ENCODE measurements around the gene PARP1. TPM values are rescaled to one million over a fixed set of nuclear protein-coding genes. Genes with fewer than 3 reads are reported as not detected.
A peak's percentile ranks its signal among the peaks of the same experiment; 100 is the strongest.

Gene PARP1
- total RNA-seq, 2 experiments from 2014 or later, result 237 to 242 TPM

DNA sequence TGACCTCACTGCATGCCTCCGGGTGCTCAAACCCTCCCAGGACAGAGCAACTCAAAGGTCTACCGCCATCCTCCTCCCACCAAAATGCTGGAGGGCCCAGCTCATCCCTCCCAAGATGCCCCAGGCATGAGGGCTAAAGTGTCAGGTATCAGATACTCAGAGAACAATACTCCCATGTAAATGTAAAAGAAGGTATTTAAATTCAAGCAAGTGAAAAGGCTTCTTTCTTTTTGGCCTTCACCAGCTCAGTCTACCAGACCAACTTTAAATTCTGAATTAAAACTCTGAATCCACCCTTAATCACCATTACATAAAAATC, 3.0 kb downstream of the PARP1 start:
- CTCF ChIA-PET, result interaction anchor here (0.7 kb wide), 1 partner anchor 239 kb away, joined by 3 read pairs; no protein-coding TSS in a partner anchor

DNA sequence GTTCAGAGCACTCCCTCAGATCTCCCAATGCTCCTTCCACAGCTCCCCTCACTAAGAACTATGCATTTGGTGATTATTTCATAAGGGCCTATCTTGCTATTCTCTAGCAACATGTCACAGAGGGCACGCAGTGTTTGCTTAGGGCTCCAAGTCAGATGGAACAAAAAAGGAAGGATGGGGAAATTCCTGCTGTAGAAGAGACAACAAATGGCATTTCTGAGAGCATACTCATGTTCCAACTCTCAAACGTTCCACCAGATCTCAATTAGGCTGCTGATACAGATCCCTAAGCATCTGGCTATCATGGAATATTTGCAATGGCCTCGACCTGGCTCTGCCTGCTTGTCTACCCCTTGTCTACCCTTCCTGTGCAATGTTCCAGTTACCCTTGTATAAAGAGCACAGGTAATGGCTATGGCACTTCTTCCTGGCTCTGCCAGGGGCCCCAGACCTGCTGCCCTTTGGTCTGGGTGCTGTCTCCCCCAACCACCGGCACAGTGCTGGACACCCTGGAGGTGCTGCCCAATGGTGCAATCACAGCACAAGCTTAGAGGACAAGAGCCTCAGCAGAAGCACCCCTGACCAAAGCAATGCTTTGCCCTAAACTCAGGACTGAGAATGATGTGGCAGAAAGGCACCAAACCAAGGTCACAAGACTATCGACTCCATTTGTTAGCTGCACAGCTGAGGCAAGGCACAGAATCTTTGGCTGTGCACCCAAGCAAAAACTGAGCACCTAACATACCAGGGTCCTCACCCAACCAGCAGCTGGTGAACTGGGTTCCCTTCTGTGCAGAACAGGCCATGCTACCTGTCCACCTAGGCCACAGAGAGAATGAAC, 3.6 kb downstream of the PARP1 start:
- ChIA-PET POLR2A (interaction anchor here (0.6 to 1.1 kb wide), 4 partner anchors 67 to 550 kb away, joined by 3 to 7 read pairs (median 4); no protein-coding TSS in a partner anchor), CTCF (interaction anchor here (0.7 to 1.0 kb wide), 3 partner anchors 14 to 238 kb away, joined by 3 to 5 read pairs (median 3); no protein-coding TSS in a partner anchor)
- ATAC-seq, result no peak
- intact Hi-C loops (cut with DNase I, micrococcal nuclease), result loop anchor here in 1 of 2 experiments (10.0 kb wide), 1 partner anchor 1761 kb away; the partner anchor contains the start of gene IBA57
- Mint-ChIP-seq H3K4me3 (peak overlapping the region; percentile 88), H3K4me1 (peaks cover 62% of the 10 kb centered on the region), H3K27ac (no peak overlapping the region), H3K36me3 (ENCODE audit: low read depth) (peaks cover 39% of the 10 kb centered on the region), H3K27me3 (no peaks in the 10 kb centered on the region), H3K9me3 (ENCODE audit: low read depth) (no peaks in the 10 kb centered on the region)
- DNase-seq, result no peak

More for the DNA sequence above, 3.0 kb downstream of the PARP1 start:
- no peaks in the 10 kb centered on the region for H3K27me3 Mint-ChIP-seq
- H3K4me1 Mint-ChIP-seq, result peaks cover 59% of the 10 kb centered on the region
- no peaks in the 10 kb centered on the region for H3K9me3 Mint-ChIP-seq (ENCODE audit: low read depth)
- H3K27ac Mint-ChIP-seq, result peak overlapping the region; percentile 67
- H3K4me3 Mint-ChIP-seq, result peak overlapping the region; percentile 88
- H3K36me3 Mint-ChIP-seq (ENCODE audit: low read depth), result peaks cover 33% of the 10 kb centered on the region
- POLR2A ChIA-PET, result interaction anchor here (0.6 to 0.7 kb wide), 3 partner anchors 204 to 550 kb away, joined by 3 to 7 read pairs (median 5); no protein-coding TSS in a partner anchor
- ATAC-seq (no peak), DNase-seq (no peak)
- intact Hi-C loops (cut with DNase I, micrococcal nuclease), result loop anchor here (5.0 to 10.0 kb wide), 8 partner anchors 218 to 1760 kb away; partner anchors contain the start of genes ACBD3 (in 1 of the 2), C1orf35 (in 1 of the 2), H3-3A (in 1 of the 2) and IBA57 (in 1 of the 2)

DNA sequence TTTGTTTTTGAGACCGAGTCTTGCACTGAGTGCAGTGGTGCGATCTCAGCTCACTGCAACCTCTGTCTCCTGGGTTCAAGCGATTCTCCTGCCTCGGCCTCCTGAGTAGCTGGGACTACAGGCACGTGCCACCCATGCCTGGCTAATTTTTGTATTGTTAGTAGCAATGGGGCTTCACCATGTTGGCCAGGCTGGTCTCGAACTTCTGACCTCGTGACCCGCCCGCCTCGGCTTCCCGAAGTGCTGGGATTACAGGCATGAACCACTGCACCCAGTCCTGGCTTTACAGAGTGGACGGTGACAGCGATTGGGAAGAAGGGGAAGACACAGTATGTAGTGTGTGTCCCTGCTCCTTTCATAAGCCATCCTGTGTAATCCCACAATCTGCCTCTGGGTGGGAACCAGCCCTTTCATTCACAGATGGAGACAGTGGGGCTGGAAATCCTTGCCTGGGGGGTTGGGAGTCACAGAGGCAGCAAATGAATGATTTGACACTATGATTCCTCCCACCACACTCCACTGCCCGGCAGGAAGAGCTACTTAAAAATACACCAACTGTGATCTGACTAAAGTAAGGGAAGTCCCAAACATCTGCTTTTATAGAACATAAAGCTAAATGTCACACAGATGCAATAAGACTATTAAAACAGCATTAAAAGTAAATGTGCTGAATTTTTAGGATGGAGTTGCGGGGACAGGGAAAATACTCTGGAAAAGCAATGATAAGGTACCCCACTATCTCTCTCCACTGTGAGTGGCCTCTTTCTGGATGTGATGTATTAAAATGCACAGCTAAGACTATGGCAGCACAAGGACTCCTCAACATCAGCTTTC, 4.5 kb downstream of the PARP1 start:
- no peak overlapping the region for H3K27ac Mint-ChIP-seq
- H3K27me3 Mint-ChIP-seq, result no peaks in the 10 kb centered on the region
- DNase-seq (peak; percentile 29), ATAC-seq (no peak)
- no peak overlapping the region for H3K4me3 Mint-ChIP-seq
- peaks cover 44% of the 10 kb centered on the region for H3K36me3 Mint-ChIP-seq (ENCODE audit: low read depth)
- POLR2A ChIA-PET, result interaction anchor here (1.1 kb wide), 1 partner anchor 66 kb away, joined by 4 read pairs; no protein-coding TSS in a partner anchor
- CTCF ChIA-PET, result interaction anchor here (0.7 to 1.0 kb wide), 3 partner anchors 13 to 284 kb away, joined by 3 to 5 read pairs (median 3); no protein-coding TSS in a partner anchor
- intact Hi-C loops (cut with DNase I, micrococcal nuclease), result loop anchor here in 1 of 2 experiments (10.0 kb wide), 1 partner anchor 1761 kb away; the partner anchor contains the start of gene IBA57
- H3K9me3 Mint-ChIP-seq (ENCODE audit: low read depth), result no peaks in the 10 kb centered on the region
- peaks cover 57% of the 10 kb centered on the region for H3K4me1 Mint-ChIP-seq

DNA sequence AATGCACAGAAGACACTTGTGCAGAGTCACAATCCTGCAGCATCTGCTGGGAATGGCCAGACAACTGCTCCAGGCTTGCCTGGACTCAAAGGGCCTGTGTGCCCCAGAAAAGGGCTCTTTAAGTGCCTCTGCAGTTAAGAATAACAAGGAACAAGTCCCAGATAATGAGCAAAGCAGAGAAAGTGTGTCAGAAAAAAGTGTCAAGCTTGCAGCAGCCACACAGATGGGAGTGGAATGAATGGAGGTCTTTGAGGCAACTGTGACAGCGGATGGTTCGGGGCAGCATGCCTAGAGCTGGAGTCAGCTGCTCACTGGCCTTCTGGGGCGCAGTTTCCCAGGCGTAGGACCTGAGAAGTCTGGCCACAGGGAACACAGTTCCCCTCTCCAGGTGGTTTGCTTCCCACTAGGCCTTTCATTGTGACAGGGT, 5.1 kb downstream of the PARP1 start:
- POLR2A ChIA-PET, result interaction anchor here (1.1 kb wide), 1 partner anchor 65 kb away, joined by 4 read pairs; no protein-coding TSS in a partner anchor
- peaks cover 50% of the 10 kb centered on the region for H3K36me3 Mint-ChIP-seq (ENCODE audit: low read depth)
- H3K27ac Mint-ChIP-seq, result no peak overlapping the region
- intact Hi-C loops (cut with DNase I, micrococcal nuclease), result loop anchor here in 1 of 2 experiments (10.0 kb wide), 1 partner anchor 1762 kb away; the partner anchor contains the start of gene IBA57
- H3K4me1 Mint-ChIP-seq, result peaks cover 58% of the 10 kb centered on the region
- ATAC-seq, result no peak
- CTCF ChIA-PET, result interaction anchor here (0.6 to 0.8 kb wide), 2 partner anchors 216 to 285 kb away, joined by 3 to 4 read pairs; no protein-coding TSS in a partner anchor
- no peak for DNase-seq
- H3K9me3 Mint-ChIP-seq (ENCODE audit: low read depth), result no peaks in the 10 kb centered on the region
- H3K27me3 Mint-ChIP-seq, result no peaks in the 10 kb centered on the region
- no peak overlapping the region for H3K4me3 Mint-ChIP-seq

DNA sequence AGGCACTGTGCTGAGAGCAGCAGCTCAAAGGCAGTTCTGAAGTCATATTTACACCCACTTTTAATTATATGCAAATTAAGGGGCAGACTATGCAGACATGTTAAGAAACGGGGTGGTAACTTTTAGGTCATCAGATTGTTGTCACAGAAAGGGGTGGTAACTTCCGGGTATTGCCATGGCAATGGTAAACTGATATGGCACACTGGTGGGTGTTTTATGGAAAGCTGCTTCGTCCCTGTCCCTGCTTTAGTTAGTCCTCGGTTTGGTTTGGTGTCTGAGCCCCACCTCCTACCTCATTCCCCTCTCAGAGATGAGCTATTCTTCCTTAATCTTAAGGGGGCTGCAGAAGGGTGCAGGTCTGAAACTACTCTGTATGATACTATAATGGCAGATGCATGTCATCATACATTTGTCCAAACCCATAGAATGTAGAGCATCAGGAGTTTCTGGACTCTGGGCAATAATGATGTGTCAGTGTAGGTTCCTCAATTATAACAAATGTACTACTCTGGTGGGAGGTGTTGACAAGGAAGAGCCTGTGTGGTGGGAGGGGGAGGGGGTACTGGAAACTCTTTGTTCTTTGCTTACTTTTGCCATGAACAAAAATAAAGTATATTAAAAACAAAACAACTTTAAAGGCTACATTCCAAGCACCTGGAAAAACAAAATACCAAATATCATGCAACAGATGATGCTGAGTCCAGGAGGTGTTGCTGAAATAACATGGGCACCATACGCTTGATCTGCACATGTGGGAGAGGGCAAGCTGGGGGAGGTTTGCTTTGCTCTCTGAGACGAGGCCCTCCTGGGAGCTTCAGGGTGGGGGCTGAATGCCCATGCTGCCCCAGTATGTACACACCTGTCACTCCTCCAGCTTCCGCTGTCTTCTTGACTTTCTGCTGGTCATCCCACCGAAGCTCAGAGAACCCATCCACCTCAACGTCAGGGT, 6.3 kb downstream of the PARP1 start:
- intact Hi-C loops (cut with DNase I, micrococcal nuclease), result loop anchor here in 1 of 2 experiments (10.0 kb wide), 1 partner anchor 1763 kb away; the partner anchor contains the start of gene IBA57
- no peak for DNase-seq
- Mint-ChIP-seq H3K4me3 (no peak overlapping the region), H3K27me3 (no peaks in the 10 kb centered on the region), H3K27ac (no peak overlapping the region), H3K36me3 (ENCODE audit: low read depth) (peaks cover 58% of the 10 kb centered on the region), H3K4me1 (peaks cover 61% of the 10 kb centered on the region), H3K9me3 (ENCODE audit: low read depth) (no peaks in the 10 kb centered on the region)
- no peak for ATAC-seq
- POLR2A ChIA-PET, result interaction anchor here (0.6 kb wide), 1 partner anchor 461 kb away, joined by 3 read pairs; no protein-coding TSS in a partner anchor
- CTCF ChIA-PET, result no interaction called here

DNA sequence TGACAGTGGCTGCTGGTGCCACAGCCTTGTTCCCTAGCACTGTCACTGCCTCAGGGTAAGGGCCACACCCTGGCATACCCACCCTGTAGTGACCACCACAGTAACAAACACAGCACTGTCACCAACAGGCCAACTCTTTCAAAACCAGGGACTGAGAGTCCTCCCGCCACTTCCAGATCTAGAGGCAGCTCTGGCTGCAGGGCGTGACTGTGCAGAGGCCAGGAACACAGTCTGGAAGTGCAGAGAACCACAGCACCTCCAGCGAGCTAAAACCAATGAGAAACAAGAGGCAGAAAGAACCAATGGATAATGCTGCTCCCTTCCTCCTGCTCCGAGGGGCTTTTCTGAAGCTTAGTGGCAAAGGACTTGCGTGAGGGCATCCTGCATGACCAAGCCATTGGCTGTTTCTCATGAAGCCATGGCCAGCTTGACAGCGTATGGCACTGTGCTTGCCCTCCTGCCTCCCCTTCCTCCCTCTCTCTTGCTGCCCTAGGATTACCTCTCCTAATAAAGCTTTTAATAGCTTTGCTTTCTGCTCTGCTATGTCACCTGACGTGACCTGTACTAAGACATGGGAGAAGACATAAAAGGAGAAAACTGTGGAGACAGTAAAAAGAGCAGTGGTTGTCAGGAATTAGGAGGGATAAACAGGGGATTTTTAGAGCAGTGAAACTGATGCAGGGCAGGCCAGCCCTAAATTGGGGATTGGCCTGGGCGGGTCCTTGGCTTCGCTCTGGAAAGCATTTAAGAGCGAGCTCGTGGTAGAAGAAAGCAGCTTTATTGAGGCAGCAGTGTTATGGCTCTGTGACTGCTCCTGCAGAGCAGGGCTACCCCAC, 7.2 kb downstream of the PARP1 start:
- H3K4me1 Mint-ChIP-seq, result peaks cover 57% of the 10 kb centered on the region
- CTCF ChIA-PET, result interaction anchor here (0.8 kb wide), 1 partner anchor 44 kb away, joined by 3 read pairs; no protein-coding TSS in a partner anchor
- ATAC-seq, result no peak

DNA sequence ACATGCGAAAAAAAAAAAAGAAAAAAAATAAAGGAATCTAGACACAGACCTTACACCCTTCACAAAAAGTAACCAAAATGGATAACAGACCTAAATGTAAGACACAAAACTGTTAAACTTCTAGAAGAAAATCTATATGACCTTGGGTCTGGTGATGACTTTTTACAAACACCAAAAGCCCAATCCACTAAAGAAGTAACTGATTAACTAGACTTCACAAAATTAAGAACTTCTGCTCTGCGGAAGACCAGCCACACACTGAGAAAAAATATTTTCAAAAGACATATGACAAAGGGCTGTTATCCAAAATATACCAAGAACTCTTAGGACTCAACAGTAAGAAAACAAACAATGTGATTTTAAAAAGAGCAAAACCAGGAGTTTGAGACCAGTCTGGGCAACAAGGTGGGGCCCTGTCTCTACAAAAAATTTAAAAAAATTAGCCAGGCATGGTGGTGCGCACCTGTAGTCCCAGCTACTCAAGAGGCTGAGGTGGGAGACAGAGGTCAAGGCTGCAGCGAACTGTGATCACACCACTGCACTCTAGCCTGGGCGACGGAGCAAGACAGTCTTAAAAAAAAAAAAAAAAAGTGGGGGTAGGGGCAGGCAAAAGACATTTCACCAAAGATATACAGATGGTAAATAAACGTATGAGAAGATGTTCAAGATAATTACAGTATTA, 9.8 kb downstream of the PARP1 start:
- intact Hi-C loops (cut with DNase I, micrococcal nuclease), result no loop called here
- Mint-ChIP-seq H3K27me3 (no peaks in the 10 kb centered on the region), H3K27ac (no peak overlapping the region), H3K36me3 (ENCODE audit: low read depth) (peaks cover 64% of the 10 kb centered on the region), H3K4me3 (no peak overlapping the region), H3K9me3 (ENCODE audit: low read depth) (no peaks in the 10 kb centered on the region), H3K4me1 (peaks cover 37% of the 10 kb centered on the region)
- DNase-seq, result no peak
- ATAC-seq, result no peak
- ChIA-PET CTCF (interaction anchor here (0.6 to 1.2 kb wide), 4 partner anchors 10 to 922 kb away, joined by 3 to 6 read pairs (median 4); partner anchors contain the start of gene PARP1), POLR2A (interaction anchor here (0.6 kb wide), 1 partner anchor 294 kb away, joined by 4 read pairs; no protein-coding TSS in a partner anchor)

More for the DNA sequence above, 7.2 kb downstream of the PARP1 start:
- Mint-ChIP-seq H3K4me3 (no peak overlapping the region), H3K27ac (no peak overlapping the region), H3K36me3 (ENCODE audit: low read depth) (peaks cover 53% of the 10 kb centered on the region), H3K27me3 (no peaks in the 10 kb centered on the region), H3K9me3 (ENCODE audit: low read depth) (no peaks in the 10 kb centered on the region)
- no peak for DNase-seq
- intact Hi-C loops (cut with DNase I, micrococcal nuclease), result loop anchor here in 1 of 2 experiments (10.0 kb wide), 1 partner anchor 1764 kb away; the partner anchor contains the start of gene IBA57
- POLR2A ChIA-PET, result interaction anchor here (0.6 kb wide), 1 partner anchor 462 kb away, joined by 3 read pairs; no protein-coding TSS in a partner anchor

DNA sequence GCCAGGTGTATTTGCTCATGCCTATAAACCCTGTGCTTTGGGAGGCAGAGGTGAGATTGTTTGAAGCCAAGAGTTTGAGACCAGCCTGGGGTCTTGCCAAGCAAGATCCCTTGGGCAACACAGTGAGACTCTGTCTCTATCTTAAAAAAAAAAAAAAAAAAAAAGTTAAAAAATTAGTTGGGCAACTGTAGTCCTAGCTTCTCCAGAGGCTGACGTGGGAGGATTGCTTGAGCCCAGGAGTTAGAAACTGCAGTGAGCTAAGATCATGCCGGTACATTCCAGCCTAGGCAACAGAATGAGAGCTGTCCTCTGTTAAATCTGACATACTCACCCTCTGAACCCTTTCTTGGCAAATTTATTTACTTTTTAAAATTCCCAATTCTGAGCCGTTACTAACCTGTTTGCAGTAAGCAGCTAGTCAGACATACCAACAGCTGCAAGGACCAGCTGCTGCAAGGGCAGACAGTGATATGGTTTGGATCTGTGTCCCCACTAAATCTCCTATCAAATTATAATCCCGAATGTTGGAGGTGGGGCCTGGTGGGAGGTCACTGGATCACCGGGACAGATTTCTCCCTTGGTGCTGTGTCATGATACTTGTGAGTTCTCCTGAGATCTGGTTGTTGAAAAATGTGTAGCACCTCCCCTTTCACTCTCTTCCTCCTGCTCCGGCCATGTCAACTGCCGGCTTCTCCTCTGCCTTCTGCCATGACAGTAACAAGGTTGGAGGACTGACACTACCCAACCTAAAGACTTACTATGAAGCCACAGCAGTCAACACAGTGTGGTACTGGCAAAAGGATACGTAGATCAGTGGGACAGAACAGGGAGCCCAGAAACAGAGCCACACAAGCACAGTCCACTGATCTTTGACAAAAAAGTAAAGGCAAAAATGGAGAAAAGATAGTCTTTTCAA, 10.6 kb downstream of the PARP1 start:
- no peaks in the 10 kb centered on the region for H3K9me3 Mint-ChIP-seq (ENCODE audit: low read depth)
- DNase-seq (no peak), ATAC-seq (no peak)
- H3K27me3 Mint-ChIP-seq, result no peaks in the 10 kb centered on the region
- ChIA-PET POLR2A (interaction anchor here (0.6 to 0.8 kb wide), 3 partner anchors 87 to 219 kb away, joined by 3 to 7 read pairs (median 4); no protein-coding TSS in a partner anchor), CTCF (interaction anchor here (0.6 to 1.2 kb wide), 2 partner anchors 11 to 922 kb away, joined by 3 to 4 read pairs; partner anchors contain the start of gene PARP1)
- intact Hi-C loops (cut with DNase I, micrococcal nuclease), result no loop called here
- H3K4me1 Mint-ChIP-seq, result peaks cover 32% of the 10 kb centered on the region
- H3K27ac Mint-ChIP-seq, result no peak overlapping the region
- H3K36me3 Mint-ChIP-seq (ENCODE audit: low read depth), result peaks cover 67% of the 10 kb centered on the region
- H3K4me3 Mint-ChIP-seq, result no peak overlapping the region

All from activated CD4-positive, alpha-beta T cell treated with anti-CD3 and anti-CD28 coated beads for 36 hours (primary cell).